ENCODE measurements around the gene HDAC7.

Gene HDAC7

DNA sequence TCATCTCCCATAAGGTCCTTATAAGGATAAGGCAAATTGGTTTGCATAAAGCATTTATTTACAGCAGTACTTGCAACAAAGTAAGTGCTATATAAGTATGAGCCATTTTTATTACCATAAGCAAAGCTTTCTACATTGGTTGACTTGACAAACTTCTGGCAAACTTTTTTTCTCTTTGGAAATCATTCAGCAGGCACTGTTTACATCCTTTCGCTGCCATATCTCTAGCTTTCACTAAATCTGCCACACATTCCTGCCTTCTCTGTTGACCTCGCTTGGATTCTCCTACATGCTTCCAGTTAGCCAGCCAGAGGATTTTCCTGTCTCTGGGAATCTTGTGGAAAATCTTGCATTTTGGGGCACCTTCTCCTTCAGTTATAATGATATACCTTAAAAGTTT, 21.8 kb upstream of the HDAC7 start:
- H3F3A ChIP-seq (ENCODE audit: low read depth) = no peaks in the 10 kb centered on the region
- H3K79me2 ChIP-seq (ENCODE audit: insufficient read depth, low read length) = no peaks in the 10 kb centered on the region
- H3K4me2 ChIP-seq (ENCODE audit: low read depth, low read length, poor library complexity, severe bottlenecking) = no peak overlapping the region
- H3K4me3 ChIP-seq (ENCODE audit: low read length, poor library complexity, severe bottlenecking) = no peak overlapping the region
- H3K36me3 ChIP-seq (ENCODE audit: insufficient read depth, low read length) = no peaks in the 10 kb centered on the region
- H4K20me1 ChIP-seq (ENCODE audit: insufficient read depth, low read length, poor library complexity, severe bottlenecking) = no peaks in the 10 kb centered on the region
- no peaks in the 10 kb centered on the region for H3K27me3 ChIP-seq (ENCODE audit: insufficient read depth, low read length, poor library complexity, severe bottlenecking)
- H3K9ac ChIP-seq (ENCODE audit: low read depth, low read length, poor library complexity, severe bottlenecking) = no peak overlapping the region
- H3K4me1 ChIP-seq (ENCODE audit: insufficient read depth, low read length, poor library complexity, severe bottlenecking) = no peaks in the 10 kb centered on the region
- no peaks in the 10 kb centered on the region for H3K9me3 ChIP-seq (ENCODE audit: insufficient read depth, low read depth, low read length)
- no peaks in the 10 kb centered on the region for H3K9me2 ChIP-seq (replicated peaks; ENCODE audit: low read depth, low read length)
- H2AFZ ChIP-seq (ENCODE audit: low read length) = no peak overlapping the region
- no peak for TF ChIP-seq EZH2phosphoT487 (IDR thresholded peaks at IDR 0.05; ENCODE audit: borderline replicate concordance)
- TF ChIP-seq, protein P1, sequence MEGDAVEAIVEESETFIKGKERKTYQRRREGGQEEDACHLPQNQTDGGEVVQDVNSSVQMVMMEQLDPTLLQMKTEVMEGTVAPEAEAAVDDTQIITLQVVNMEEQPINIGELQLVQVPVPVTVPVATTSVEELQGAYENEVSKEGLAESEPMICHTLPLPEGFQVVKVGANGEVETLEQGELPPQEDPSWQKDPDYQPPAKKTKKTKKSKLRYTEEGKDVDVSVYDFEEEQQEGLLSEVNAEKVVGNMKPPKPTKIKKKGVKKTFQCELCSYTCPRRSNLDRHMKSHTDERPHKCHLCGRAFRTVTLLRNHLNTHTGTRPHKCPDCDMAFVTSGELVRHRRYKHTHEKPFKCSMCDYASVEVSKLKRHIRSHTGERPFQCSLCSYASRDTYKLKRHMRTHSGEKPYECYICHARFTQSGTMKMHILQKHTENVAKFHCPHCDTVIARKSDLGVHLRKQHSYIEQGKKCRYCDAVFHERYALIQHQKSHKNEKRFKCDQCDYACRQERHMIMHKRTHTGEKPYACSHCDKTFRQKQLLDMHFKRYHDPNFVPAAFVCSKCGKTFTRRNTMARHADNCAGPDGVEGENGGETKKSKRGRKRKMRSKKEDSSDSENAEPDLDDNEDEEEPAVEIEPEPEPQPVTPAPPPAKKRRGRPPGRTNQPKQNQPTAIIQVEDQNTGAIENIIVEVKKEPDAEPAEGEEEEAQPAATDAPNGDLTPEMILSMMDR (conservative IDR thresholded peaks at IDR 0.05; ENCODE audit: low read length) = no peak

DNA sequence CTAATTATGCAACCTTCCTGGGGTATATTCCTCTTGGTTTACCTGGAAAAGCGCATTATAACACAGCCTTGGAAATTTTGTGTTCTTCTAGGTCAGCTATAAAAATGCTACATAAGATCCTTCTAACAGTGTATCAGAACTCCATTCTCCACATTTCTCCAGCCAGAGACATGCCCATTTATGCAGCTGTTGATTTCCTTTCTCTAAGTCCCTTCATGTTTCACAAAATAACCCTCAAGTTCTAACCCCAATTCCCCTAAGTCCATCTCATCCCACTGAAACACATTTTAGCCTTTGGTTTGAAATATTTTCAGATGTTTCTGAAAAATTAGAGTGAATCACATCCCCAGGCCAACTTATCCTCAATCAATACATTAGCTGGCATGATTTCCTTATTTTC, 20.9 kb upstream of the HDAC7 start:
- Histone ChIP-seq H3K4me1 (ENCODE audit: insufficient read depth, low read length, poor library complexity, severe bottlenecking) (peaks cover 5% of the 10 kb centered on the region), H3K27me3 (ENCODE audit: insufficient read depth, low read length, poor library complexity, severe bottlenecking) (no peaks in the 10 kb centered on the region), H3F3A (ENCODE audit: low read depth) (no peaks in the 10 kb centered on the region), H3K9me2 (replicated peaks; ENCODE audit: low read depth, low read length) (no peaks in the 10 kb centered on the region), H4K20me1 (ENCODE audit: insufficient read depth, low read length, poor library complexity, severe bottlenecking) (no peaks in the 10 kb centered on the region), H3K4me2 (ENCODE audit: low read depth, low read length, poor library complexity, severe bottlenecking) (no peak overlapping the region), H3K4me3 (ENCODE audit: low read length, poor library complexity, severe bottlenecking) (no peak overlapping the region), H3K79me2 (ENCODE audit: insufficient read depth, low read length) (no peaks in the 10 kb centered on the region), H3K36me3 (ENCODE audit: insufficient read depth, low read length) (no peaks in the 10 kb centered on the region), H2AFZ (ENCODE audit: low read length) (no peak overlapping the region), H3K9me3 (ENCODE audit: insufficient read depth, low read depth, low read length) (no peaks in the 10 kb centered on the region), H3K9ac (ENCODE audit: low read depth, low read length, poor library complexity, severe bottlenecking) (no peak overlapping the region)
- TF ChIP-seq, protein P1 (conservative IDR thresholded peaks at IDR 0.05; ENCODE audit: low read length) = no peak
- TF ChIP-seq EZH2phosphoT487 (IDR thresholded peaks at IDR 0.05; ENCODE audit: borderline replicate concordance) = no peak

DNA sequence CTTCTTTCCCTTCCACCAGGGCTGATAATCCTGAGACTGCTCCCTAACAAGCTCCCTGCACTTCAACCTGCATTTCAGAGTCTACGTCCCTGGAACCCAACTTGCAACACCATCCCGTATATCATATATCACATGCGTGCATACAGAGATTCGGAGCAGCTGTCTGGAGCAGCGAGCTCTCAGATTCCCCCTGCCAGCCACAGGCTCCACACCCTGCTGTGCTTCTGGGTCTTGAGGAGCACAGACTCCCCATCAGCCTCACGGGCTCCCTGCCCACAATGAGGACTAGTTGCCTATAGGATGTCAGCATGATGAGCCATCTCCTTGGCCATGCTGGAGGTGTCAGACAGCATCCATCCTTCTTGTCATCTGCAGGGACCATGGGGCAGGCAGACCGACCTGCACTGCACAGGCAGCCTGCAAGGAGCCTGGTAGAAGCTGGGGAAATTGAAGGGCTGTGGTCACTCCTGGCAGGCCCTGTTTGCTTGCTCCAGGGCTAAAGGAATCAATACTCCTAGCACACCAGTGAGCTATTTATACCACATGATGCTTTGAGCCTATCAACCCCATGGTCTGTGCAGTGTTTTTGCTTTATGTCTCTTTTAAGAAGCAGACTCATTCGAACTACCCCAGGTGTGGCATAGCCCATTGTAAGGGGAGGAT, 19.6 kb upstream of the HDAC7 start:
- Histone ChIP-seq H3K4me1 (ENCODE audit: insufficient read depth, low read length, poor library complexity, severe bottlenecking) (peaks cover 15% of the 10 kb centered on the region), H4K20me1 (ENCODE audit: insufficient read depth, low read length, poor library complexity, severe bottlenecking) (no peaks in the 10 kb centered on the region), H3K36me3 (ENCODE audit: insufficient read depth, low read length) (no peaks in the 10 kb centered on the region), H3K4me2 (ENCODE audit: low read depth, low read length, poor library complexity, severe bottlenecking) (no peak overlapping the region), H3K9me2 (replicated peaks; ENCODE audit: low read depth, low read length) (no peaks in the 10 kb centered on the region), H3K79me2 (ENCODE audit: insufficient read depth, low read length) (no peaks in the 10 kb centered on the region), H3K9ac (ENCODE audit: low read depth, low read length, poor library complexity, severe bottlenecking) (no peak overlapping the region), H3K9me3 (ENCODE audit: insufficient read depth, low read depth, low read length) (no peaks in the 10 kb centered on the region), H3F3A (ENCODE audit: low read depth) (no peaks in the 10 kb centered on the region), H3K27me3 (ENCODE audit: insufficient read depth, low read length, poor library complexity, severe bottlenecking) (no peaks in the 10 kb centered on the region), H3K4me3 (ENCODE audit: low read length, poor library complexity, severe bottlenecking) (no peak overlapping the region), H2AFZ (ENCODE audit: low read length) (no peak overlapping the region)
- no peak for TF ChIP-seq EZH2phosphoT487 (IDR thresholded peaks at IDR 0.05; ENCODE audit: borderline replicate concordance)
- TF ChIP-seq, protein P1 (conservative IDR thresholded peaks at IDR 0.05; ENCODE audit: low read length) = no peak
